HCT116 (cell line): ENCODE results near the gene WAC. TPM values are rescaled to one million over a fixed set of nuclear protein-coding genes. Genes with fewer than 3 reads are reported as not detected.

Source experiments
- ATAC-seq: fragments of 200-7000 bp; cut with Tn5 transposase; 2 replicates; pipeline ENCODE4 v1.9.1; 2020; ENCODE audit warnings: mild to moderate bottlenecking, moderate library complexity
- BruUV-seq: library from RNA; stranded (reverse); fragments of 400-500 nt; replicated peaks from 2 replicates; lab custom pipeline; 2021; lab: Mats Ljungman, UMichigan
- CTCF ChIA-PET: fragments of 300-600 bp; sonication (Branson Sonifier 250); formaldehyde crosslinking; loops from one replicate; lab custom pipeline; 2021; ENCODE audit warnings: antibody characterized with exemption; lab: Charles Lee
- POLR2A ChIA-PET: fragments of 300-600, 350-600 bp; sonication (Branson Sonifier 250); formaldehyde crosslinking; loops from one replicate; lab custom pipeline; 2021; ENCODE audit warnings: antibody characterized with exemption; lab: Charles Lee
- RAD21 ChIA-PET, 2 experiments: fragments of 300-600 bp; sonication (Branson Sonifier 250); formaldehyde crosslinking; loops; one replicate each; lab custom pipeline; 2023; ENCODE audit warnings: low total read pairs in 2 of 2; ENCODE audit not compliant: uncharacterized antibody in 2 of 2, unreplicated experiment in 2 of 2, low non-redundant PET in 1 of 2; lab: Charles Lee
- DNase-seq: peaks from one replicate; pipeline ENCODE4 v3.0.0-alpha.2; 2010; ENCODE audit warnings: low read depth, low spot score
- H2AFZ ChIP-seq: fragments of 200-600 bp; shearing (Covaris generic), sonication (generic); 2 replicates; pipeline ENCODE4 v1.6.1; 2017; ENCODE audit warnings: low read depth, mixed run types, mixed read lengths, antibody characterized with exemption, low read length; ENCODE audit not compliant: poor library complexity, severe bottlenecking
- H3K27ac ChIP-seq: 2 replicates; pipeline ENCODE4 v1.5.1; 2012; ENCODE audit warnings: low read depth, low read length
- H3K27me3 ChIP-seq: fragments of 200-600 bp; sonication (generic); 2 replicates; pipeline ENCODE4 v1.6.1; 2016; ENCODE audit warnings: mixed run types, low read length, mixed read lengths; ENCODE audit not compliant: insufficient read depth
- H3K36me3 ChIP-seq, 2 experiments: fragments of 200-500 bp in 1 of 2; fragments of 200-600 bp in 1 of 2; sonication (Bioruptor generic) in 1 of 2; sonication (generic) in 1 of 2; 2 replicates each; pipeline versions ENCODE4 v1.5.1 to v1.6.1; 2014 to 2016; ENCODE audit warnings: low read length in 2 of 2, inconsistent platforms in 1 of 2, mixed read lengths in 1 of 2, mixed run types in 1 of 2; ENCODE audit not compliant: insufficient read depth in 2 of 2, control insufficient read depth in 1 of 2
- H3K4me1 ChIP-seq, 2 experiments: fragments of 200-600 bp in 1 of 2; sonication (generic) in 1 of 2; 2 replicates each; pipeline versions ENCODE4 v1.5.1 to v1.6.1; 2012 to 2017; ENCODE audit warnings: low read length in 2 of 2, inconsistent platforms in 1 of 2, mild to moderate bottlenecking in 1 of 2, mixed read lengths in 1 of 2, mixed run types in 1 of 2, moderate library complexity in 1 of 2; ENCODE audit not compliant: insufficient read depth in 2 of 2, control insufficient read depth in 1 of 2
- H3K4me2 ChIP-seq: fragments of 200-600 bp; sonication (generic); 2 replicates; pipeline ENCODE4 v1.6.1; 2017; ENCODE audit warnings: mixed run types, low read length, mixed read lengths
- H3K4me3 ChIP-seq, 2 experiments: fragments of 200-600 bp in 1 of 2; sonication (generic) in 1 of 2; replicated peaks in 1 of 2; 2 replicates each; pipeline ENCODE4 v1.5.1; 2011 to 2016; ENCODE audit warnings: low read length in 2 of 2, control low read depth in 1 of 2, low read depth in 1 of 2, mild to moderate bottlenecking in 1 of 2, mixed read lengths in 1 of 2, mixed run types in 1 of 2
- H3K79me2 ChIP-seq: fragments of 200-600 bp; sonication (generic); 2 replicates; pipeline ENCODE4 v1.6.1; 2017; ENCODE audit warnings: mild to moderate bottlenecking, mixed run types, low read length, moderate library complexity, mixed read lengths; ENCODE audit not compliant: insufficient read depth
- H3K9ac ChIP-seq: fragments of 200-600 bp; sonication (generic); 2 replicates; pipeline ENCODE4 v1.6.1; 2016; ENCODE audit warnings: low read length, mixed read lengths
- H3K9me2 ChIP-seq: fragments of 200-600 bp; sonication (generic), shearing (Covaris generic); 2 replicates; pipeline ENCODE4 v1.6.1; 2017; ENCODE audit warnings: mixed run types, mild to moderate bottlenecking, moderate library complexity; ENCODE audit not compliant: insufficient read depth
- H3K9me3 ChIP-seq, 2 experiments: fragments of 200-500 bp in 1 of 2; fragments of 200-600 bp in 1 of 2; sonication (Bioruptor generic) in 1 of 2; sonication (generic) in 1 of 2; 2 replicates each; pipeline ENCODE4 v1.6.1; 2014 to 2017; ENCODE audit warnings: low read length in 2 of 2, mixed read lengths in 2 of 2, inconsistent platforms in 1 of 2, low read depth in 1 of 2, mild to moderate bottlenecking in 1 of 2, mixed run types in 1 of 2, moderate library complexity in 1 of 2; ENCODE audit not compliant: control insufficient read depth in 1 of 2, insufficient read depth in 1 of 2
- H4K20me1 ChIP-seq: fragments of 200-600 bp; sonication (generic), shearing (Covaris generic); 2 replicates; pipeline ENCODE4 v1.6.1; 2017; ENCODE audit warnings: mixed run types, mild to moderate bottlenecking, moderate library complexity; ENCODE audit not compliant: insufficient read depth
- ATF3 ChIP-seq: IDR thresholded peaks from 2 replicates; pipeline ENCODE4 v1.6.1; 2012
- CBX3 ChIP-seq: IDR thresholded peaks from 2 replicates; pipeline ENCODE4 v1.6.1; 2012; ENCODE audit warnings: low read depth
- CEBPB ChIP-seq: IDR thresholded peaks from 2 replicates; pipeline ENCODE4 v1.6.1; 2012; ENCODE audit warnings: low read depth
- CTCF ChIP-seq, 3 experiments: fragments of 200-600 bp in 1 of 3; sonication (generic) in 1 of 3; IDR thresholded peaks in 2 of 3; conservative IDR thresholded peaks in 1 of 3; 2 replicates each; pipeline ENCODE4 v1.5.1; 2012 to 2017; ENCODE audit warnings: low read depth in 2 of 3, low read length in 2 of 3, antibody characterized with exemption in 1 of 3, borderline replicate concordance in 1 of 3, control low read depth in 1 of 3, mild to moderate bottlenecking in 1 of 3, mixed read lengths in 1 of 3, mixed run types in 1 of 3, moderate library complexity in 1 of 3; ENCODE audit not compliant: insufficient read depth in 1 of 3
- EGR1 ChIP-seq: IDR thresholded peaks from 2 replicates; pipeline ENCODE4 v1.6.1; 2012; ENCODE audit warnings: low read depth
- ELF1 ChIP-seq: IDR thresholded peaks from 2 replicates; pipeline ENCODE4 v1.6.1; 2012; ENCODE audit warnings: low read depth, borderline replicate concordance
- EZH2 ChIP-seq: fragments of 200-600 bp; sonication (generic); IDR thresholded peaks from 2 replicates; pipeline ENCODE4 v1.6.1; 2017; ENCODE audit warnings: antibody characterized with exemption, mixed run types
- JUND ChIP-seq: IDR thresholded peaks from 2 replicates; pipeline ENCODE4 v1.6.1; 2012
- RAD21 ChIP-seq: IDR thresholded peaks from 2 replicates; pipeline ENCODE4 v1.6.1; 2012; ENCODE audit warnings: low read depth, mild to moderate bottlenecking
- YY1 ChIP-seq: IDR thresholded peaks from 2 replicates; pipeline ENCODE4 v1.6.1; 2011; ENCODE audit warnings: low read length, low read depth, moderate library complexity, mild to moderate bottlenecking; ENCODE audit not compliant: insufficient replicate concordance; ENCODE audit errors: extremely low read depth
- intact Hi-C: fragments of 100-400 bp; cut with micrococcal nuclease; formaldehyde crosslinking; loops from 2 replicates; pipeline ENCODE4 v1.10.0; 2022
- total RNA-seq: library from RNA; stranded (reverse); gene quantifications from one replicate; pipeline ENCODE4 v1.2.1, GENCODE V29; 2021; ENCODE audit not compliant: unreplicated experiment

The WAC gene
- total RNA-seq, 1 experiment from 2014 or later, result 117 TPM

GRCh38 chr10:28661035-28661434, 128.1 kb downstream of the WAC start:
- no peaks in the 10 kb centered on the region for H3K9me2 ChIP-seq
- no peaks in the 10 kb centered on the region for H3K9me3 ChIP-seq
- ChIA-PET RAD21 (no interaction called here), POLR2A (no interaction called here), CTCF (no interaction called here)
- 0 out of 2 replicates have a peak overlapping the region, but pooled peaks have one; percentile 19 for H3K4me2 ChIP-seq
- H3K4me3 ChIP-seq, result no peak overlapping the region
- peaks cover 2 to 14% of the 10 kb centered on the region in 2 experiments; a peak in 3 of 4 replicates for H3K4me1 ChIP-seq
- H4K20me1 ChIP-seq, result no peaks in the 10 kb centered on the region
- H3K79me2 ChIP-seq, result no peaks in the 10 kb centered on the region
- H3K36me3 ChIP-seq, result no peaks in the 10 kb centered on the region
- no peak for TF ChIP-seq CBX3
- 0 out of 2 replicates have a peak, but pooled peaks have one; percentile 16 for TF ChIP-seq ATF3
- TF ChIP-seq CEBPB, result 0 out of 2 replicates have a peak, but pooled peaks have one; percentile 31
- no peak overlapping the region for H2AFZ ChIP-seq
- DNase-seq (no peak), ATAC-seq (peak; percentile 39)
- no peaks in the 10 kb centered on the region for H3K27me3 ChIP-seq
- H3K27ac ChIP-seq, result no peak overlapping the region
- intact Hi-C loops, result loop anchor here (5.0 kb wide), 1 partner anchor 581 kb away; no protein-coding TSS in a partner anchor
- no peak overlapping the region for H3K9ac ChIP-seq
- BruUV-seq, result no TSS peak

- intact Hi-C loops, result loop anchor here (1.0 to 5.0 kb wide), 5 partner anchors 35 to 641 kb away; no protein-coding TSS in a partner anchor
- Histone ChIP-seq H3K4me3 (no peak overlapping the region), H3K9me2 (no peaks in the 10 kb centered on the region), H3K79me2 (no peaks in the 10 kb centered on the region), H3K9ac (no peak overlapping the region), H3K36me3 (no peaks in the 10 kb centered on the region), H4K20me1 (no peaks in the 10 kb centered on the region), H2AFZ (peak overlapping the region; percentile 77), H3K9me3 (no peaks in the 10 kb centered on the region), H3K4me1 (peaks cover 2 to 20% of the 10 kb centered on the region in 2 experiments; a peak in 3 of 4 replicates)
- RAD21 ChIA-PET, result interaction anchor here (0.9 to 2.7 kb wide), 9 partner anchors 9 to 641 kb away, joined by 3 to 34 read pairs (median 3); no protein-coding TSS in a partner anchor
- CTCF ChIA-PET, result interaction anchor here (0.6 to 3.3 kb wide), 23 partner anchors 9 to 641 kb away, joined by 3 to 87 read pairs (median 5); no protein-coding TSS in a partner anchor
- peak; percentile 98 for ATAC-seq
- POLR2A ChIA-PET, result interaction anchor here (0.6 to 1.1 kb wide), 2 partner anchors 328 to 466 kb away, joined by 4 to 6 read pairs; no protein-coding TSS in a partner anchor
- no TSS peak for BruUV-seq
- TF ChIP-seq RAD21 (peak; percentile 97), ATF3 (no peak), EGR1 (no peak), CTCF (IDR thresholded peaks at IDR 0.05 in 2 of 3, conservative IDR thresholded peaks at IDR 0.05 in 1 of 3; ENCODE audit: borderline replicate concordance in 1 of 3, insufficient read depth in 1 of 3, low read depth in 2 of 3, low read length in 2 of 3) (peak; percentile 92 to 99 (median 97)), CBX3 (no peak), JUND (no peak), EZH2 (no peak), YY1 (no peak), ELF1 (no peak)
- TF ChIP-seq, all 23 proteins: peak for 2
- Histone ChIP-seq H3K27ac (no peak overlapping the region), H3K27me3 (no peaks in the 10 kb centered on the region), H3K4me2 (peak overlapping the region; percentile 40)
- peak; percentile 66 for DNase-seq
Observed at GRCh38 chr10:28663576-28664368, 130.9 kb downstream of the WAC start.
